ENCODE data around the gene ATF4.
A peak's percentile ranks its signal among the peaks of the same experiment; 100 is the strongest.

The ATF4 gene

GRCh38 chr22:39526736-39527171 is 6.4 kb downstream of the ATF4 start:
- TF ChIP-seq CTCF (IDR thresholded peaks at IDR 0.05; ENCODE audit: low read depth, low read length) = no peak
- no peak overlapping the region for H3K4me3 ChIP-seq (ENCODE audit: low read depth, low read length)

- H3K4me3 ChIP-seq (ENCODE audit: low read depth, low read length) = no peak overlapping the region
- TF ChIP-seq CTCF (IDR thresholded peaks at IDR 0.05; ENCODE audit: low read depth, low read length) = no peak
Measured at GRCh38 chr22:39527481-39527961, 7.2 kb downstream of the ATF4 start.

- H3K4me3 ChIP-seq (ENCODE audit: low read depth, low read length) = no peak overlapping the region
- TF ChIP-seq CTCF (IDR thresholded peaks at IDR 0.05; ENCODE audit: low read depth, low read length) = no peak
Measured at GRCh38 chr22:39528080-39528661, 7.8 kb downstream of the ATF4 start.

GRCh38 chr22:39528681-39529486 is 8.5 kb downstream of the ATF4 start:
- peak; percentile 99 for TF ChIP-seq CTCF (IDR thresholded peaks at IDR 0.05; ENCODE audit: low read depth, low read length)
- H3K4me3 ChIP-seq (ENCODE audit: low read depth, low read length) = no peak overlapping the region

- no peak overlapping the region for H3K4me3 ChIP-seq (ENCODE audit: low read depth, low read length)
Measured at GRCh38 chr22:39529487-39529851, 9.1 kb downstream of the ATF4 start.

GRCh38 chr22:39530116-39530515 is 9.8 kb downstream of the ATF4 start:
- H3K4me3 ChIP-seq (ENCODE audit: low read depth, low read length) = no peak overlapping the region
- no peak for TF ChIP-seq CTCF (IDR thresholded peaks at IDR 0.05; ENCODE audit: low read depth, low read length)

More at GRCh38 chr22:39529487-39529851, 9.1 kb downstream of the ATF4 start:
- TF ChIP-seq CTCF (IDR thresholded peaks at IDR 0.05; ENCODE audit: low read depth, low read length) = no peak

- H3K4me3 ChIP-seq (ENCODE audit: low read depth, low read length) = no peak overlapping the region
- no peak for TF ChIP-seq CTCF (IDR thresholded peaks at IDR 0.05; ENCODE audit: low read depth, low read length)
Measured at GRCh38 chr22:39530692-39531331, 10.4 kb downstream of the ATF4 start.
